ENCODE data around the gene KRI1.
A peak's percentile ranks its signal among the peaks of the same experiment; 100 is the strongest.

DNA sequence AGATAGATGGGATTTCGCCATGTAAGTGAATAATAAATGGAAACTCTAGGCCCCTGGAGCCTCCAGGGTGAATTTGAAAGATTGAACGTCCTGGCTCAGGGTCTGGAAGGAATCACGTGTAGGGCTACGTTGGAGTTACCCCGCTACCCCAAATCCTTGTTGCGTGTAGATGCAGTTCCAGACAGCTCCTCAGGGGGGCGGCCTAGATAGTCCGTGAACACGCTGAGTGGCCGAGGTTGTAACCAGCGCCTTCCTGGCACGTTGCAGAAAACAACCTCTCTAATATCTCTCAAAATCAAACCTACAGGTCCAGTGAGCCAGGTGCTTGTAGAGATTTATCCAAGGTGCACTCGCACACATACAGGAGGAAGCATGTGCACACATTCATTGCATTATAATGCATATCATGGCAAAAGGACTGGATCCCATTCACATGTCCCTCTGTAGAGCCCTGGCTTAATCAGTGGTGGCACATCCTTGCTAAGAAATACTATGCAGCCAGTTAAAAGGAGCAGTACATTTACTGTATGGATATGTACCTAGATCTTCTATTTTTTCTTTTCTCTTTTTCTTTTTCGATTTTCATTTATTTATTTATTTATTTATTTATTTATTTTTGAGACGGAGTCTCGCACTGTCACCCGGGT, 60.1 kb downstream of the KRI1 start:
- TF ChIP-seq, protein P1, sequence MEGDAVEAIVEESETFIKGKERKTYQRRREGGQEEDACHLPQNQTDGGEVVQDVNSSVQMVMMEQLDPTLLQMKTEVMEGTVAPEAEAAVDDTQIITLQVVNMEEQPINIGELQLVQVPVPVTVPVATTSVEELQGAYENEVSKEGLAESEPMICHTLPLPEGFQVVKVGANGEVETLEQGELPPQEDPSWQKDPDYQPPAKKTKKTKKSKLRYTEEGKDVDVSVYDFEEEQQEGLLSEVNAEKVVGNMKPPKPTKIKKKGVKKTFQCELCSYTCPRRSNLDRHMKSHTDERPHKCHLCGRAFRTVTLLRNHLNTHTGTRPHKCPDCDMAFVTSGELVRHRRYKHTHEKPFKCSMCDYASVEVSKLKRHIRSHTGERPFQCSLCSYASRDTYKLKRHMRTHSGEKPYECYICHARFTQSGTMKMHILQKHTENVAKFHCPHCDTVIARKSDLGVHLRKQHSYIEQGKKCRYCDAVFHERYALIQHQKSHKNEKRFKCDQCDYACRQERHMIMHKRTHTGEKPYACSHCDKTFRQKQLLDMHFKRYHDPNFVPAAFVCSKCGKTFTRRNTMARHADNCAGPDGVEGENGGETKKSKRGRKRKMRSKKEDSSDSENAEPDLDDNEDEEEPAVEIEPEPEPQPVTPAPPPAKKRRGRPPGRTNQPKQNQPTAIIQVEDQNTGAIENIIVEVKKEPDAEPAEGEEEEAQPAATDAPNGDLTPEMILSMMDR (IDR thresholded peaks at IDR 0.05; ENCODE audit: low read length) = peak; percentile 80
- TF ChIP-seq EZH2 (IDR thresholded peaks at IDR 0.05; ENCODE audit: borderline replicate concordance, low read length) = no peak
